ENCODE data around the gene KRT33B.

Gene KRT33B

GRCh38 chr17:41392278-41392677 is 22.7 kb upstream of the KRT33B start:
- TF ChIP-seq CSDC2 (CRISPR knock-in tag; IDR thresholded peaks at IDR 0.05) (no peak), POU6F1 (CRISPR knock-in tag; IDR thresholded peaks at IDR 0.05; ENCODE audit: borderline replicate concordance, low read depth) (no peak), ARNTL (CRISPR knock-in tag; IDR thresholded peaks at IDR 0.05; ENCODE audit: borderline replicate concordance, low read depth) (no peak), ZNF8 (CRISPR knock-in tag; IDR thresholded peaks at IDR 0.05) (no peak), ZFP3 (CRISPR knock-in tag; IDR thresholded peaks at IDR 0.05) (no peak), TSHZ2 (CRISPR knock-in tag; IDR thresholded peaks at IDR 0.05) (no peak), CSRNP3 (CRISPR knock-in tag; IDR thresholded peaks at IDR 0.05) (no peak), OSR1 (CRISPR knock-in tag; IDR thresholded peaks at IDR 0.05) (no peak), BACH2 (CRISPR knock-in tag; IDR thresholded peaks at IDR 0.05; ENCODE audit: borderline replicate concordance) (no peak), TCF4 (CRISPR knock-in tag; IDR thresholded peaks at IDR 0.05; ENCODE audit: borderline replicate concordance) (no peak), SNAI2 (CRISPR knock-in tag; IDR thresholded peaks at IDR 0.05) (no peak), RARB (CRISPR knock-in tag; IDR thresholded peaks at IDR 0.05) (no peak), ZC3H10 (CRISPR knock-in tag; IDR thresholded peaks at IDR 0.05) (no peak), PPARA (CRISPR knock-in tag; IDR thresholded peaks at IDR 0.05; ENCODE audit: borderline replicate concordance) (no peak), ESRRG (CRISPR knock-in tag; IDR thresholded peaks at IDR 0.05) (no peak), ZFP30 (CRISPR knock-in tag; IDR thresholded peaks at IDR 0.05) (no peak), TOX (CRISPR knock-in tag; IDR thresholded peaks at IDR 0.05; ENCODE audit: borderline replicate concordance) (no peak), PATZ1 (CRISPR knock-in tag; IDR thresholded peaks at IDR 0.05; ENCODE audit: borderline replicate concordance) (no peak), ZNF70 (CRISPR knock-in tag; IDR thresholded peaks at IDR 0.05) (no peak), ZNF565 (CRISPR knock-in tag; conservative IDR thresholded peaks at IDR 0.05; ENCODE audit: low read depth) (no peak)
- ATAC-seq: no peak

DNA sequence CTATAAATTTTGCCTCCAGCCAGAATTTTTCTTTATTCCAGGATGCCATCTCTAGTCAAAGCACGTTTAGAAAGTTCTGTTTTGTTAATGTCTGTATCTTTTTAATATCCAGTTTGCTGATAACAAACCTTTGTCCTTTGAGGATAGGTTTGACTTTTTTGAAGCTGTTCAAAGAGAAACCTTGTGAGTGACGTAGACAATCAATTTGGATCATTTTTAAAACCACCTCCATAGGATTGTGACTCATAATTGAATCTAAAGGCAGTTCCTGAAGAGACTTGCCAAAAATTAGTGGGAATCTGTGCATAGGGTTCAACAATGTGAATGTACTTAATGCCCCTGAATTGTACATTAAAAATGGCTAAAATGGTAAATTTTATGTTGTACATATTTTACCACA is 21.9 kb upstream of the KRT33B start:
- no peak for ATAC-seq
- TF ChIP-seq ZNF8 (CRISPR knock-in tag; IDR thresholded peaks at IDR 0.05) (no peak), PPARA (CRISPR knock-in tag; IDR thresholded peaks at IDR 0.05; ENCODE audit: borderline replicate concordance) (no peak), RARB (CRISPR knock-in tag; IDR thresholded peaks at IDR 0.05) (no peak)

DNA sequence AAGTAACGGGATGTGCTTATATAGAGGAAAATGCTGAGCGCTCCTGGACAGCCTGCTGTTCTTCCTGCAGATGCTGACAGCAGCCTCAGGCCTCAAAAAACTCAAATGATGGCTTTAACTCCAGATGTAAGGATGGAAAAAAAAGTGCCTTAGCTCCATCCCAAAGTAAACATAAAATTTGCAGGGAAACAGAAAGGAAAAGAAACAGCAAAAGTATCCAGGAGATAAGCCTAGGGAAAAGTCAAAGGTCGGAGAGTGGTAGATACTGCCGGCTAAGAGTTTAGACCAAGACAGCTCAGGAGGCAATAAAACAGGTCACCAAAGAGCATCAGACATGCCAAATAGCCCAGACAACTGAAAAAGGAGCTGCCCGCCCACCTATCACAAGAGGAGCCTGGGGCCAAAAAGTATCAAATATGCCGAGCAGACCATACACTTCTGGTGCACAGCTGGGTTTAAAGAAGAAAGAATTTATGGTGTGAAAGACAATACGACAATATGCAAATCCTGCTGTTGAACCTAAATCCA is 20.9 kb upstream of the KRT33B start:
- TF ChIP-seq BACH2 (CRISPR knock-in tag; IDR thresholded peaks at IDR 0.05; ENCODE audit: borderline replicate concordance) (no peak), ZFP30 (CRISPR knock-in tag; IDR thresholded peaks at IDR 0.05) (no peak), ZNF70 (CRISPR knock-in tag; IDR thresholded peaks at IDR 0.05) (no peak), ZNF8 (CRISPR knock-in tag; IDR thresholded peaks at IDR 0.05) (no peak), OSR1 (CRISPR knock-in tag; IDR thresholded peaks at IDR 0.05) (no peak), TOX (CRISPR knock-in tag; IDR thresholded peaks at IDR 0.05; ENCODE audit: borderline replicate concordance) (no peak), CSDC2 (CRISPR knock-in tag; IDR thresholded peaks at IDR 0.05) (no peak), RARB (CRISPR knock-in tag; IDR thresholded peaks at IDR 0.05) (no peak), GLIS3 (CRISPR knock-in tag; IDR thresholded peaks at IDR 0.05) (no peak), ZNF565 (CRISPR knock-in tag; conservative IDR thresholded peaks at IDR 0.05; ENCODE audit: low read depth) (no peak), PATZ1 (CRISPR knock-in tag; IDR thresholded peaks at IDR 0.05; ENCODE audit: borderline replicate concordance) (no peak), POU6F1 (CRISPR knock-in tag; IDR thresholded peaks at IDR 0.05; ENCODE audit: borderline replicate concordance, low read depth) (no peak), PPARA (CRISPR knock-in tag; IDR thresholded peaks at IDR 0.05; ENCODE audit: borderline replicate concordance) (no peak), ZFP3 (CRISPR knock-in tag; IDR thresholded peaks at IDR 0.05) (no peak), ZC3H10 (CRISPR knock-in tag; IDR thresholded peaks at IDR 0.05) (no peak)
- TF ChIP-seq, protein P1, sequence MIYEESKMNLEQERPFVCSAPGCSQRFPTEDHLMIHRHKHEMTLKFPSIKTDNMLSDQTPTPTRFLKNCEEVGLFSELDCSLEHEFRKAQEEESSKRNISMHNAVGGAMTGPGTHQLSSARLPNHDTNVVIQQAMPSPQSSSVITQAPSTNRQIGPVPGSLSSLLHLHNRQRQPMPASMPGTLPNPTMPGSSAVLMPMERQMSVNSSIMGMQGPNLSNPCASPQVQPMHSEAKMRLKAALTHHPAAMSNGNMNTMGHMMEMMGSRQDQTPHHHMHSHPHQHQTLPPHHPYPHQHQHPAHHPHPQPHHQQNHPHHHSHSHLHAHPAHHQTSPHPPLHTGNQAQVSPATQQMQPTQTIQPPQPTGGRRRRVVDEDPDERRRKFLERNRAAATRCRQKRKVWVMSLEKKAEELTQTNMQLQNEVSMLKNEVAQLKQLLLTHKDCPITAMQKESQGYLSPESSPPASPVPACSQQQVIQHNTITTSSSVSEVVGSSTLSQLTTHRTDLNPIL (CRISPR knock-in tag; IDR thresholded peaks at IDR 0.05; ENCODE audit: low read depth): no peak
- no peak for ATAC-seq

Measured in SK-N-SH treated with all-trans-retinoic acid at 6 μM for 48 hours (cell line).